Ovary (tissue), 9 donors: Measurements from ENCODE around the gene CCDC60. TPM values are rescaled to one million over a fixed set of nuclear protein-coding genes. Genes with fewer than 3 reads are reported as not detected.

Experiments
- DNase-seq, 5 donors: peaks; one replicate each; pipeline ENCODE4 v3.0.0-alpha.2; 2019 to 2020
- H3K27ac ChIP-seq, 2 donors: fragments of 200-600 bp; one replicate each; pipeline versions ENCODE4 v1.5.1 to v1.8.0; 2019 to 2022
- H3K27me3 ChIP-seq: fragments of 200-600 bp; one replicate; pipeline ENCODE4 v1.8.0; 2022
- H3K36me3 ChIP-seq: fragments of 200-600 bp; sonication (generic); one replicate; pipeline ENCODE4 v1.5.1; 2019
- H3K4me1 ChIP-seq: one replicate; pipeline ENCODE4 v1.8.1; 2013; ENCODE audit warnings: mild to moderate bottlenecking, moderate library complexity; ENCODE audit not compliant: insufficient read depth
- H3K4me3 ChIP-seq: fragments of 200-600 bp; sonication (generic); one replicate; pipeline ENCODE4 v1.5.1; 2017
- H3K9me3 ChIP-seq, 2 donors: fragments of 200-600 bp in 1 of 2; sonication (generic) in 1 of 2; one replicate each; pipeline versions ENCODE4 v1.5.1 to v1.8.1; 2013 to 2019; ENCODE audit warnings: mild to moderate bottlenecking in 1 of 2, moderate library complexity in 1 of 2
- EP300 ChIP-seq: sonication (generic); formaldehyde crosslinking; IDR thresholded peaks from one replicate; pipeline ENCODE4 v1.6.1; 2017; ENCODE audit warnings: antibody characterized with exemption
- POLR2A ChIP-seq: fragments of 450-650 bp; IDR thresholded peaks from one replicate; pipeline ENCODE4 v1.6.1; 2017; ENCODE audit warnings: antibody characterized with exemption, mild to moderate bottlenecking, moderate library complexity
- WGBS, 3 donors: extraction: QIAGEN DNeasy Blood & Tissue Kit in 1 of 3; methylation state at CpG; one replicate each; pipeline versions ENCODE4 v1.1.5 to v1.1.7; 2013 to 2017; 5-methylcytosine and 5-hydroxymethylcytosine counted together
- intact Hi-C, 4 donors: fragments of 100-400 bp; cut with DNase I; formaldehyde crosslinking; loops; one replicate each; pipeline versions ENCODE4 v1.11.0 to v1.15.1; 2022 to 2023
- polyA plus RNA-seq, 2 donors: library from polyadenylated mRNA; stranded (reverse); fragments of 200-250 nt in 1 of 2; fragments of 350-450 nt in 1 of 2; fragmentation: Illumina TruSeq in 1 of 2; extraction: RNeasy Lipid Tissue Mini Kit (QIAGEN cat#74804) in 1 of 2; gene quantifications; one replicate each; pipeline ENCODE4 v1.2.3, GENCODE V29; 2013 to 2014
- total RNA-seq, 7 donors: library from RNA; depleted of rRNA in 2 of 7; stranded (reverse); fragments of >200 nt in 2 of 7; fragmentation: NEBNext Ultra II Directional in 3 of 7; extraction: Animal tissue kit (Norgen Biotek cat#: 25700) in 3 of 7; gene quantifications; one replicate each; pipeline versions ENCODE4 v1.1.0 to v1.2.4, GENCODE V29; 2016 to 2023
- TF ChIP-seq, protein P1 (sequence below), 3 donors: fragments of 450-650 bp in 2 of 3; fragments of 200-600 bp in 1 of 3; IDR thresholded peaks; one replicate each; pipeline versions ENCODE4 v1.5.1 to v1.8.0; 2016 to 2022; ENCODE audit warnings: antibody characterized with exemption in 3 of 3, mild to moderate bottlenecking in 1 of 3
- donor health status: DM: no; HTN: no; CAD: no; lungs with moderate emphysema.
- donor health status: DM: no; HTN: no; CAD: no.
- donor health status: Bipolar disorder and iron deficiency.
- donor health status: DM: yes; HTN: yes; CAD: no.
- donor health status: DM: no; HTN: no; CAD: no.
- donor health status: DM: yes; HTN: yes; CAD: no.

Gene CCDC60
- total and polyA plus RNA-seq, 9 donors = 0.32 to 9.1 (median 0.59) TPM; not detected in 3

DNA sequence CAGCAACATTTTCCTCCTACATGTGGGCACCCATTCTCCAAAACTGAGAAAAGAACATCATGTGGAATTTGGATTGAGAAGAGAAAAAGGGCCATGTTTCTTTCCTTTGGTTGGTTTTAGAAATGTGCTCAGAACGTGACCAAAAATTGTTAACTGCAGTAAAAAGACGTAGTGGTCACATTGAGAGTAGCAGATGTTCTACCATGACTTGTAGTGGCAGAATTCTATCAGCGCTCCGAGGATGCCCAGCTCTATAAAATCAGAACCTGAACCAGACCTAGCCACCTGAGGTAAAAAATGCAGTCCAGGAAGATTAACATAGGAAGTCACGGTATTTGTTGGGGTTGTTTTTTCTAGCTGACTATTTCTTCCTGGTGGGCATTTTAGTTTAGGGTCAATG lies 157.3 kb downstream of the CCDC60 start:
- H3K27me3 ChIP-seq = no peaks in the 10 kb centered on the region
- TF ChIP-seq EP300 = no peak
- TF ChIP-seq POLR2A = no peak
- TF ChIP-seq, protein P1, sequence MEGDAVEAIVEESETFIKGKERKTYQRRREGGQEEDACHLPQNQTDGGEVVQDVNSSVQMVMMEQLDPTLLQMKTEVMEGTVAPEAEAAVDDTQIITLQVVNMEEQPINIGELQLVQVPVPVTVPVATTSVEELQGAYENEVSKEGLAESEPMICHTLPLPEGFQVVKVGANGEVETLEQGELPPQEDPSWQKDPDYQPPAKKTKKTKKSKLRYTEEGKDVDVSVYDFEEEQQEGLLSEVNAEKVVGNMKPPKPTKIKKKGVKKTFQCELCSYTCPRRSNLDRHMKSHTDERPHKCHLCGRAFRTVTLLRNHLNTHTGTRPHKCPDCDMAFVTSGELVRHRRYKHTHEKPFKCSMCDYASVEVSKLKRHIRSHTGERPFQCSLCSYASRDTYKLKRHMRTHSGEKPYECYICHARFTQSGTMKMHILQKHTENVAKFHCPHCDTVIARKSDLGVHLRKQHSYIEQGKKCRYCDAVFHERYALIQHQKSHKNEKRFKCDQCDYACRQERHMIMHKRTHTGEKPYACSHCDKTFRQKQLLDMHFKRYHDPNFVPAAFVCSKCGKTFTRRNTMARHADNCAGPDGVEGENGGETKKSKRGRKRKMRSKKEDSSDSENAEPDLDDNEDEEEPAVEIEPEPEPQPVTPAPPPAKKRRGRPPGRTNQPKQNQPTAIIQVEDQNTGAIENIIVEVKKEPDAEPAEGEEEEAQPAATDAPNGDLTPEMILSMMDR (IDR thresholded peaks at IDR 0.05) = no peak
- DNase-seq = no peak
- WGBS, 3 donors = 84 to 90% (median 85%) methylated on average over 5 of the region's 5 CpGs
- no peak overlapping the region for H3K4me3 ChIP-seq
- no peaks in the 10 kb centered on the region for H3K36me3 ChIP-seq
- no peak overlapping the region for H3K27ac ChIP-seq
- no peaks in the 10 kb centered on the region for H3K9me3 ChIP-seq
- no peaks in the 10 kb centered on the region for H3K4me1 ChIP-seq
- intact Hi-C loops = no loop called here

DNA sequence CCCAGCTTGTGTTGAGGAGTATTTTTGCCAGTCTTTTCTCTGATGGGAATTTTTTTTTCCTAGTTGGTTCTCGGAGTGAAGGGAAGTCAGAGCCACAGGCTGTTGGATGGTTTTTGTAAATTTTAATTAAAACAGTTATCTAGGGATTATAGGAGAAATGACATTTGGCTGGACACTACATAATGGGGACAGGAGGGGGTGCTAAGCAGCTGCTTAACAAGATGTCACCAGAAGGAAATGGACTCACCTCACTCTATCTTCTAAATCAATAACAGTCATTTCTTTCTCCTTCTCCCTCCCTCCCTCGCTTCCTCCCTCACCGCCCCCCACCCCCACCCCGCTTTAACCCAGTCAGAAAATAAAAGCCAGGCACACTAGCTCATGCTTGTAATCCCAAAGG lies 165.7 kb downstream of the CCDC60 start:
- 72 to 84% (median 76%) methylated on average over 4 of the region's 4 CpGs for WGBS, 3 donors
- Histone ChIP-seq H3K4me3 (no peak overlapping the region), H3K4me1 (no peaks in the 10 kb centered on the region), H3K27ac (no peak overlapping the region), H3K9me3 (no peaks in the 10 kb centered on the region), H3K27me3 (no peaks in the 10 kb centered on the region), H3K36me3 (no peaks in the 10 kb centered on the region)
- no peak for TF ChIP-seq EP300
- TF ChIP-seq POLR2A = no peak
- TF ChIP-seq, protein P1 (IDR thresholded peaks at IDR 0.05) = no peak
- DNase-seq = no peak
- intact Hi-C loops = no loop called here

DNA sequence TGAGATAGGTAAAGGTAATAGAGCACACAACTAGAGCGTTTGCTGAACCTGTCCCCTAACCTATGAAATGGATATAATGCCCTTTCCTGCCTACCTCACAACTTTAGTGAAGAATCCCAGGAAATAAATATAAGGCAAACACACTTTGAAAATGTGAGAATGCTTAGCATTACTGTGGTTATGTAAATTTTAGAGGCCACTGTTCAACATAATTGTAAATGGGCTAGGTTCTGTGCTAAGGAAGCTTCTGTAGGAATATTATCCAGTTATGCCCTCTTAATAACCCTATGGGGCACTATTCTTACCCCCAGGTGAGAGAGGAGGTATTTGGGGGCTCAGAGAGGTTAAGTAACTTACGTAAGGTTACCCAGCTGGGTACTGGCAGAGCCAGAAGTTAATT lies 166.5 kb downstream of the CCDC60 start:
- Histone ChIP-seq H3K27ac (no peak overlapping the region), H3K4me3 (no peak overlapping the region), H3K4me1 (no peaks in the 10 kb centered on the region), H3K36me3 (no peaks in the 10 kb centered on the region), H3K9me3 (no peaks in the 10 kb centered on the region), H3K27me3 (no peaks in the 10 kb centered on the region)
- WGBS, 3 donors = 76 to 79% (median 79%) methylated on average over 2 of the region's 2 CpGs
- DNase-seq = no peak
- intact Hi-C loops = no loop called here
- no peak for TF ChIP-seq POLR2A
- no peak for TF ChIP-seq EP300
- TF ChIP-seq, protein P1 (IDR thresholded peaks at IDR 0.05) = no peak

- intact Hi-C loops = no loop called here
- no peaks in the 10 kb centered on the region for H3K4me1 ChIP-seq
- H3K9me3 ChIP-seq = no peaks in the 10 kb centered on the region
- no peaks in the 10 kb centered on the region for H3K36me3 ChIP-seq
- WGBS, 3 donors = 81 to 85% (median 84%) methylated on average over 6 of the region's 6 CpGs
- H3K27me3 ChIP-seq = no peaks in the 10 kb centered on the region
- TF ChIP-seq EP300 (no peak), POLR2A (no peak)
- TF ChIP-seq, protein P1 (IDR thresholded peaks at IDR 0.05) = no peak
- no peak for DNase-seq
- no peak overlapping the region for H3K27ac ChIP-seq
- no peak overlapping the region for H3K4me3 ChIP-seq
Observed at GRCh38 chr12:119505001-119505400, 170.5 kb downstream of the CCDC60 start.
